CD14-positive monocyte (primary cell): ENCODE results near the gene STXBP6. TPM values are rescaled to one million over a fixed set of nuclear protein-coding genes. Genes with fewer than 3 reads are reported as not detected.

Source experiments
- DNase-seq, 3 donors: peaks; one replicate each; pipeline ENCODE4 v3.0.0-alpha.2; 2011 to 2022
- H2AFZ ChIP-seq: 2 replicates; pipeline ENCODE4 v1.6.0; 2012; ENCODE audit warnings: mild to moderate bottlenecking, low read depth, low read length, inconsistent platforms; ENCODE audit not compliant: insufficient read depth, poor library complexity, severe bottlenecking
- H3K27ac ChIP-seq, 2 donors: 1 replicate in 1 of 2; 2 replicates in 1 of 2; pipeline ENCODE4 v1.5.1; 2012 to 2013; ENCODE audit warnings: low read length in 2 of 2, control low read depth in 1 of 2, inconsistent platforms in 1 of 2, low read depth in 1 of 2, mild to moderate bottlenecking in 1 of 2
- H3K27me3 ChIP-seq, 2 donors: one replicate each; pipeline versions ENCODE4 v1.6.0 to v1.6.1; 2011 to 2013; ENCODE audit warnings: low read length in 2 of 2; ENCODE audit not compliant: control insufficient read depth in 2 of 2, insufficient read depth in 2 of 2
- H3K36me3 ChIP-seq, 2 donors: replicated peaks in 1 of 2; 1 replicate in 1 of 2; 2 replicates in 1 of 2; pipeline versions ENCODE4 v1.5.1 to v1.6.1; 2012 to 2013; ENCODE audit warnings: low read length in 2 of 2, control low read depth in 1 of 2, inconsistent platforms in 1 of 2, mild to moderate bottlenecking in 1 of 2; ENCODE audit not compliant: insufficient read depth in 2 of 2, control insufficient read depth in 1 of 2
- H3K4me1 ChIP-seq, 2 donors: 1 replicate in 1 of 2; 2 replicates in 1 of 2; pipeline versions ENCODE4 v1.5.1 to v1.6.1; 2012 to 2013; ENCODE audit warnings: low read length in 2 of 2, control low read depth in 1 of 2, inconsistent platforms in 1 of 2, mild to moderate bottlenecking in 1 of 2, moderate library complexity in 1 of 2; ENCODE audit not compliant: insufficient read depth in 2 of 2, control insufficient read depth in 1 of 2
- H3K4me2 ChIP-seq: replicated peaks from 2 replicates; pipeline ENCODE3; 2012; ENCODE audit warnings: low read length, moderate library complexity, mild to moderate bottlenecking; ENCODE audit not compliant: poor library complexity, severe bottlenecking; ENCODE audit errors: extremely low read depth
- H3K4me3 ChIP-seq, 3 experiments: fragments of 200-600 bp in 1 of 3; sonication (generic) in 1 of 3; replicated peaks in 1 of 3; 1 replicate in 2 of 3; 2 replicates in 1 of 3; pipeline ENCODE4 v1.5.1; 2011 to 2013; ENCODE audit warnings: low read length in 3 of 3, mild to moderate bottlenecking in 3 of 3, control low read depth in 2 of 3, low read depth in 2 of 3, inconsistent platforms in 1 of 3, moderate library complexity in 1 of 3
- H3K79me2 ChIP-seq: 2 replicates; pipeline ENCODE4 v1.6.0; 2012; ENCODE audit warnings: mild to moderate bottlenecking, control low read depth, inconsistent platforms, low read length, moderate library complexity; ENCODE audit not compliant: insufficient read depth
- H3K9ac ChIP-seq: 2 replicates; pipeline ENCODE4 v1.6.0; 2017; ENCODE audit warnings: low read length, mild to moderate bottlenecking; ENCODE audit not compliant: insufficient read depth, poor library complexity, severe bottlenecking
- H3K9me3 ChIP-seq, 2 donors: replicated peaks in 1 of 2; 1 replicate in 1 of 2; 2 replicates in 1 of 2; pipeline versions ENCODE4 v1.5.1 to v1.6.1; 2012 to 2013; ENCODE audit warnings: low read length in 2 of 2, control low read depth in 1 of 2; ENCODE audit not compliant: control insufficient read depth in 1 of 2, insufficient read depth in 1 of 2
- H4K20me1 ChIP-seq: 2 replicates; pipeline ENCODE4 v1.6.0; 2012; ENCODE audit warnings: mild to moderate bottlenecking, low read length, control low read depth, moderate library complexity; ENCODE audit not compliant: insufficient read depth
- H3K27ac Mint-ChIP-seq, 7 donors: one replicate each; pipeline ENCODE4 v1.8.0; 2020; ENCODE audit warnings: mild to moderate bottlenecking in 7 of 7, mixed read lengths in 7 of 7, moderate library complexity in 6 of 7, inconsistent platforms in 2 of 7
- H3K27me3 Mint-ChIP-seq, 3 donors: one replicate each; pipeline ENCODE4 v1.8.0; 2021 to 2022; ENCODE audit warnings: low read depth in 3 of 3, mild to moderate bottlenecking in 3 of 3, mixed read lengths in 3 of 3, moderate library complexity in 3 of 3, inconsistent platforms in 1 of 3
- H3K36me3 Mint-ChIP-seq, 2 donors: one replicate each; pipeline ENCODE4 v1.8.0; 2020; ENCODE audit warnings: mixed read lengths in 2 of 2, inconsistent platforms in 1 of 2, mild to moderate bottlenecking in 1 of 2
- H3K4me1 Mint-ChIP-seq: one replicate; pipeline ENCODE4 v1.8.0; 2020; ENCODE audit warnings: mild to moderate bottlenecking, mixed read lengths
- H3K4me3 Mint-ChIP-seq, 2 donors: one replicate each; pipeline ENCODE4 v1.8.0; 2020; ENCODE audit warnings: mild to moderate bottlenecking in 2 of 2, mixed read lengths in 2 of 2, moderate library complexity in 1 of 2
- H3K9me3 Mint-ChIP-seq, 7 donors: one replicate each; pipeline ENCODE4 v1.8.0; 2020 to 2022; ENCODE audit warnings: mixed read lengths in 7 of 7, mild to moderate bottlenecking in 6 of 7, moderate library complexity in 6 of 7, inconsistent platforms in 2 of 7
- WGBS: methylation state at CpG from one replicate; pipeline ENCODE4 v1.1.5; 2013; ENCODE audit warnings: missing lambda C conversion rate; ENCODE audit not compliant: insufficient coverage; 5-methylcytosine and 5-hydroxymethylcytosine counted together
- intact Hi-C, 2 donors: fragments of 100-400 bp; cut with micrococcal nuclease; formaldehyde crosslinking; loops; one replicate each; pipeline versions ENCODE4 v1.15.0 to v1.15.1; 2023
- polyA plus RNA-seq, 3 donors: library from polyadenylated mRNA; depleted of rRNA in 1 of 3; unstranded in 2 of 3; stranded (reverse) in 1 of 3; fragments of 300-500 nt in 2 of 3; fragments of >200 nt in 1 of 3; fragmentation: Illumina TruSeq in 2 of 3; gene quantifications; 1 replicate in 2 of 3; 2 replicates in 1 of 3; pipeline ENCODE4 v1.2.3, GENCODE V29; 2012 to 2021
- TF ChIP-seq, protein P1 (sequence below): fragments of 200-600 bp; IDR thresholded peaks from one replicate; pipeline ENCODE4 v1.8.0; 2022; ENCODE audit warnings: antibody characterized with exemption, mild to moderate bottlenecking

STXBP6 gene
- polyA plus RNA-seq, 3 donors: 0.05 to 0.25 (median 0.08) TPM

DNA sequence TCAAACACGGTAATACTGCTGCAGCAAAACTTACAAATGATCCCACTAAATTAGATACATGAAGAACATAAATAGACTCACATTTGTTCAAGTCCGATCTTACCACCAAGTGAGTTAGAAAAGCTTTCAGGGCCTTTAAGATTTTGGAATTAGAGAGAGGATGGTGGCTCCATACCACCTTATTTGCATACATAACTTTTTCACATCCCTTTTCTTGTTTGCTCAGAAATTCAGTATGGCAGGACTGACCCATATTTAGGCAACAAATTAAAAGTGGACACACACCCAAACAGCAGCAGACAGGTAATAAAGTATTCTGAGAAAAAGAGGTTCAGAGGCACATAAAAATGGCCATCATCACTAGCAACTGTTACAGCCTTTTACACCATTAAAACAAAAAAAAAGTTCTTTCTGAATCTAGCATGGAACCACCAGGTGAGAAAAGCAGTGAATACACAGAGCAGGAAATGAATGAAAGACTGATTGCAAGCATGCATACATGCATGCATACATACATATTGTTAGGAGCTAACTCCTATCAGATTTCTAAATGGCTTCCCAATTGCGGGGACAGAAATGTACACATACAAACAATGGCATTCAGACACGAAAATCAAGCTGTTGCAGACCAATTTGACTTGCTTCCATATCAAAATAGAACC is 23.3 kb downstream of the STXBP6 start:
- no peaks in the 10 kb centered on the region for H3K36me3 Mint-ChIP-seq
- no peak overlapping the region for H2AFZ ChIP-seq
- no peaks in the 10 kb centered on the region for H4K20me1 ChIP-seq
- TF ChIP-seq, protein P1, sequence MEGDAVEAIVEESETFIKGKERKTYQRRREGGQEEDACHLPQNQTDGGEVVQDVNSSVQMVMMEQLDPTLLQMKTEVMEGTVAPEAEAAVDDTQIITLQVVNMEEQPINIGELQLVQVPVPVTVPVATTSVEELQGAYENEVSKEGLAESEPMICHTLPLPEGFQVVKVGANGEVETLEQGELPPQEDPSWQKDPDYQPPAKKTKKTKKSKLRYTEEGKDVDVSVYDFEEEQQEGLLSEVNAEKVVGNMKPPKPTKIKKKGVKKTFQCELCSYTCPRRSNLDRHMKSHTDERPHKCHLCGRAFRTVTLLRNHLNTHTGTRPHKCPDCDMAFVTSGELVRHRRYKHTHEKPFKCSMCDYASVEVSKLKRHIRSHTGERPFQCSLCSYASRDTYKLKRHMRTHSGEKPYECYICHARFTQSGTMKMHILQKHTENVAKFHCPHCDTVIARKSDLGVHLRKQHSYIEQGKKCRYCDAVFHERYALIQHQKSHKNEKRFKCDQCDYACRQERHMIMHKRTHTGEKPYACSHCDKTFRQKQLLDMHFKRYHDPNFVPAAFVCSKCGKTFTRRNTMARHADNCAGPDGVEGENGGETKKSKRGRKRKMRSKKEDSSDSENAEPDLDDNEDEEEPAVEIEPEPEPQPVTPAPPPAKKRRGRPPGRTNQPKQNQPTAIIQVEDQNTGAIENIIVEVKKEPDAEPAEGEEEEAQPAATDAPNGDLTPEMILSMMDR: no peak
- no peaks in the 10 kb centered on the region for H3K27me3 ChIP-seq
- intact Hi-C loops: no loop called here
- H3K27ac Mint-ChIP-seq: no peak overlapping the region
- peaks cover 0 to 2% (median 0%) of the 10 kb centered on the region in 3 donors for H3K27me3 Mint-ChIP-seq
- no peaks in the 10 kb centered on the region for H3K4me1 ChIP-seq
- H3K4me1 Mint-ChIP-seq: no peaks in the 10 kb centered on the region
- no peaks in the 10 kb centered on the region for H3K36me3 ChIP-seq
- no peak overlapping the region for H3K27ac ChIP-seq
- no peaks in the 10 kb centered on the region for H3K9me3 Mint-ChIP-seq
- no peak overlapping the region for H3K4me3 Mint-ChIP-seq
- no peaks in the 10 kb centered on the region for H3K9me3 ChIP-seq
- no peaks in the 10 kb centered on the region for H3K79me2 ChIP-seq
- DNase-seq: no peak
- H3K4me3 ChIP-seq: no peak overlapping the region
- no peak overlapping the region for H3K4me2 ChIP-seq
- no peak overlapping the region for H3K9ac ChIP-seq
- 93% methylated on average over 2 of the region's 4 CpGs for WGBS

DNA sequence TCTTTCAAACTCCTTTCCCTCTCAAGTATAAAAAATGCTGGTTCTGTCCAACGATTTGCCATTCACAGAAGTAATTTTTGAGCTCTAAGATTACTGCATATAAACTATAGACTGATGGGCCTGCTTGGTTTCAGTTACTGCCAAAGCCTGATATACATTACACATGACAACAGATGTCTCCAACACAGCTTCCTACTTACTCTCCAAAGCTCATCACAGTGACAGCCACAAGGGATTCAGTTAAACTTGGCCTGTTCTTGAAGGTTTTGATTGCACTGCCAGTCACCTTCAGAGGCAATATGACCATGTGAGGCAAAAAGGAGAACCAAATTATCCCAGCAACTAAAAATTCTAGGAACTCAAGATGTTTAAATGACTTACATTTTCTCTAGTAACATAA is 30.1 kb downstream of the STXBP6 start:
- no peak overlapping the region for H3K4me3 Mint-ChIP-seq
- Histone ChIP-seq H3K4me3 (no peak overlapping the region), H3K9me3 (no peaks in the 10 kb centered on the region), H2AFZ (no peak overlapping the region), H3K4me2 (no peak overlapping the region), H3K4me1 (no peaks in the 10 kb centered on the region), H4K20me1 (no peaks in the 10 kb centered on the region), H3K27me3 (no peaks in the 10 kb centered on the region), H3K27ac (no peak overlapping the region), H3K79me2 (no peaks in the 10 kb centered on the region), H3K9ac (no peak overlapping the region), H3K36me3 (no peaks in the 10 kb centered on the region)
- no CpG with 5 or more reads among the region's 1 CpG for WGBS
- no peak overlapping the region for H3K27ac Mint-ChIP-seq
- H3K4me1 Mint-ChIP-seq: no peaks in the 10 kb centered on the region
- peaks cover 0 to 3% (median 0%) of the 10 kb centered on the region in 7 donors for H3K9me3 Mint-ChIP-seq
- TF ChIP-seq, protein P1: no peak
- H3K27me3 Mint-ChIP-seq: no peaks in the 10 kb centered on the region
- no peaks in the 10 kb centered on the region for H3K36me3 Mint-ChIP-seq
- intact Hi-C loops: no loop called here
- no peak for DNase-seq
